GM19099 (cell line): ENCODE data around the gene FBXL2.

Source experiments
- POLR2A ChIP-seq: IDR thresholded peaks from 3 replicates; pipeline ENCODE4 v1.6.1; 2011; ENCODE audit warnings: low read depth; ENCODE audit not compliant: insufficient read length; ENCODE audit errors: extremely low read depth

Gene FBXL2

DNA sequence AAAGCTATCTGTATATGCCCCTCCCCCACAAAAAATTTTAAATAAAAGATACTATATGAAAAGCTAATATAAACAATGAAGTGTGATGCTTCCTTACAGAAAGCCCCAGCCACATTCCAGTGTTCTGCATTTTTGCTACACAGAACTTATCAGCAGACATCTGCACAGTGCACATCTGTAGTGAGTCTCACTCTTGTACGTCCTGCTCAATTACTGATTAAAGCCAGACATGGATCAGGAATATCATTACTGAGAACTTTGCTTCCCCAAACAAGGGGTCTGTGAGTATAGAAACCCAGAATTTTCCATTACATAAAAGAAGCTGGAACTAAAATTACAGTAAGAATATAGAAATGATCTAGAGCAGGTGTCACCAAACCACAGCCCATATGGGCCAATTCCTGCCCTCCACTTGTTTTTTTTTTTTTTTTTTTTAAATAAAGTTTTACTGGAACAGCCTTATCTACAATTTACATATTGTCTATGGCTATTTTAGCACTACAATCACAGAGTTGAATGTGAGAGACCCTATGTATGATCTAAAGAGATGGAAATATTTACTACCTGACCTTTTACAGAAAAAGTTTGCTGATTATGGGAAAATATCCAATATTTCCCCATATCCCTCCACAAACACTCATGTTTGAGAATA is 117.3 kb downstream of the FBXL2 start:
- TF ChIP-seq POLR2A: no peak

DNA sequence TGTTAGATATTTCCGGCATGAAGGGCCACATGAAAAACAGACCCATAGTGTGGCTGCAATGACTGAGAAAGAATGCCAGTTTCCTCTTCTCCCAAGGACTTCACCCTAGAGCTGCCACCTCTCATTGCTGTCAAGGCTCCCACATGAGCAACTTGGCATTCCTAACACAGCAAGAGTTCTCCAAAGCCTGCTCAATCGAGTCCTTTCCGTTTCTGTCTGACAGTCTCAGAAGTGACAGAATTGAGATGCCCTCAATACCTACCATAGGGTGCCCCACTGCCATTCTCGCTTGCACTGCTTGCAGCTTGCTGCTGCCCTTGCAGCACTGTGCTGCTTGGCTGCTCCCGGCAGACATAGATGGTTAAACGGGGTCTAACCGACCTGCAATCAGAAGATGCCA is 118.7 kb downstream of the FBXL2 start:
- no peak for TF ChIP-seq POLR2A

DNA sequence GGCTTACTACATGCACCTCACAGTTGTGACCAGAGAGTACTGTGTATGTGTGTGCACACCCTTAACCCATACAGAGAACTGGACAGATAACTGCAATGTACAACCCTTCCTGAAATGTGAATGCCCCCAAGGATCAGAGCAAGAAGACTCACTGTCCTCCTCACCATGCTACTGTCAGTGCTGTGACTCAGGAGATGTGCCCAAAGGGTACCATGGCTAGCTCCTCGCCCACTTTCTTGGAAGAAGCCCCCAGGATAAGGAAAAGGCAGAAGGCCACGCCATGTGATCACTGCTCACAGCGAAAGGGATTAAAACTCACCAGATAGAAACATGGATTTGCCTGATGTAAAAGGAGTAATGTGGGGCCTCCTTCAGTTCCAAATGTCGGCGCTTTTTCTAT is 121.2 kb downstream of the FBXL2 start:
- no peak for TF ChIP-seq POLR2A

DNA sequence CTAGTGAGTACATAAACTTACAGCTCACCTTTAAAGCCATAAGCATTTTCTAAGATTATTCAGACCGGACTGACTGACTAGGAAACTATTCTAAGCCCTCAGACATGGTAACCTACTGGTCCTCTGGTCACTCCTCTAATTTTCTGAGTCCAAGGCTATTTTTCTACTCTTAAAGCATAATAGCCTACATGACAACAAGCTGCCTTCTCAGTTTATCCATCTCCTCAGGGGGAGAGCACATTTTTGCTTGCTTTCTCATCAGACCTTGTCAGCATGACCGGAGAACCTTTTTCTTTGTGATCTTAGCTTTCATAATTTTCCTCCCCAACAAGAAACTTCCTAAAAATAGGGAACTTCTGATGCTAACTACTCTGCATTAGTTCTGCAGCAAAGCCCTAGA is 124.5 kb downstream of the FBXL2 start:
- no peak for TF ChIP-seq POLR2A

DNA sequence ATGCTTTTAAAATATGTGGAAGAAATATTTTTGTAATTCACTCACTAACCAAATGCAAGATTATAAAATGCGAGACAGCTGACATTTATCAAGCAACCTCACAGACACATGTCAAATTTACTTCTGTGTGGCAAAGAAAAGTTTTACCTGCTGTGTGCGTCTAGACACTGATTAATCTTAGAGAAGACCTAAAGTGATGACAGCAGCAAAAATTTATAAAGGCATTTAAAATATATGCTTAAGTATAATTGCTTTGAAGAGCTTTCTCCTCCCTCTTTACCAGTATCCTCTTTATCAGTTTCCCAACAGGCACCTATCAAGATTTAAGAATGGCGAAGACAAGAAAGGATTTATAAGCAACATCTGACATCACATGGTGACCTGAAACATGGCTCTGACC is 125.7 kb downstream of the FBXL2 start:
- TF ChIP-seq POLR2A: no peak

DNA sequence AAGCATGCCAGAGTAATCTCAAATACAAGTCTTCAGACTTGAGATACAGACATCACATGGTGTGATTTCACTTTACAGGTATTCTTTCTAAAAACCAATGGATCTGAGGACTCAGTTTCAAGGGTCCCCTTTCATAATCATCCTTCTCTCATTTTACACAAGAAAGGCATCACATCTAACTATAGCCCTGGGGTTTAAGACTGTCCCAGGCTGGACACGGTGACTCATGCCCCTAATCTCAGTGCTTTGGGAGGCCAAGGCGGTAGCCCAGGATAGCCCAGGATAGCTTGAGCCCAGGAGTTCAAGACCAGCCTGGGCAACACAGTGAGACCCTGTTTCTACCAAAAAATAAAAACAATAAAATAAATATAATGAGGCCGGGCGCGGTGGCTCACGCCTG is 126.5 kb downstream of the FBXL2 start:
- no peak for TF ChIP-seq POLR2A

DNA sequence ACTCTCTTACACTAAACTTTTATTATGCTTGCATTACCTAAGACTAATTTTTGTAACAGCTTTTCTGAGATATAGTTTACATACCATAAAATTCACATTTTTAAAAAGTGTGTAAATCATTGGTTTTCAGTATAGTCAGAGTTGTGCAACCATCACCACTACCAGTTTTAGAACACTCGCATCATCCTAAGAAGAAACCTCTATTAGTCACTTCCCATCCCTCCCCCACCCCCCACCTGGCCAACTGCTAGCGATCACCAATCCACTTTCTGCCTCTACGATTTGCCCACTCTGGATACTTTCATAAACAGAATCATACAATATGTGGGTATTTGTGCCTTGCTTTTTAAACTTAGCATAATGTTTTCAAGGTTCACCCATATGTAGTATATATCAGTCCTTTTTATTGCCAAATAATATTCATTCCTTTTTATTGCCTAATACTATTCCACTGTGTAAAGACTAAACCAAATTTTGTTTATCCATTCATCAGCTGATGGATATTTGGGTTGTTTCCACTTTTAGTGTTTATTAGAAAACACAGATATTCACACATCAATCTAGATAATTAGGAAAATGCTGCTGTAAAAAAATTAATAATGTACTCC is 139.9 kb downstream of the FBXL2 start:
- TF ChIP-seq POLR2A: no peak

DNA sequence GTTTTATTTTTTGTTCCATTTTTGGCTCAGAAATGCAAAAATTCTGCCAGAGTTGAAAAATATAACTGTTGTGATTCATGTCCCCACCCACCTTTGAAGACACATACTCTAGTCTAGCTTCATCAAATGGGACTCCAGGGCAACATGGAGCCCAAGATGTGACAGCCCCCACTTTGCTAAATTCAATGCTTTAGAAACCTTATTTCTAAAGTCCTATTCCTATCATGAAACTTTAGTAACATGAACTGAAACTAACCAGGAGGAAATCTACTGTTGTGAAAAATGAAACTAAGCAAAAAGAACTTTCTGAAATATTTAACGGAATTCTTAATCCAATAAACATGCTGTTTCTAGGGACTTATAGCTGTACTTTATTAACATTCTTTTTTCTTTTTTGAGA is 142.7 kb downstream of the FBXL2 start:
- TF ChIP-seq POLR2A: no peak

DNA sequence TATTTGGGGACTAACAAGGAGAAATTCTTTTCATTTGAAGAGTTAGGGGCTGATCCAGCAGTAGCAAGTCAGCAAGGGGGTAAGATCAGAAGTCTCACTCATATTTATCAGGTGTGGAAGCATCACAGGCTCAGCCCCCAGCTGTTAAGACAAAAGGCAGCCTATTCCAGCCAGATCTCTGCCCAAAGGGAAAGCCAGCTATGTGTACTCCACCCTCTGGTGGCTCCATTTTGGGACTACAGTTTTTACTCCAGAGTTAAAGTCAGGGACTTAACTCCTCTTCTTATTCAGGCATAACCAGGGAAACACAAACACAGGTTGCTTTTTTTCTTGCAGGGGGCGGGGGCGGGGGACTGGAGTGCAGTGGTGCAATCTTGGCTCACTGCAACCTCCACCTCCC is 143.7 kb downstream of the FBXL2 start:
- TF ChIP-seq POLR2A: no peak

DNA sequence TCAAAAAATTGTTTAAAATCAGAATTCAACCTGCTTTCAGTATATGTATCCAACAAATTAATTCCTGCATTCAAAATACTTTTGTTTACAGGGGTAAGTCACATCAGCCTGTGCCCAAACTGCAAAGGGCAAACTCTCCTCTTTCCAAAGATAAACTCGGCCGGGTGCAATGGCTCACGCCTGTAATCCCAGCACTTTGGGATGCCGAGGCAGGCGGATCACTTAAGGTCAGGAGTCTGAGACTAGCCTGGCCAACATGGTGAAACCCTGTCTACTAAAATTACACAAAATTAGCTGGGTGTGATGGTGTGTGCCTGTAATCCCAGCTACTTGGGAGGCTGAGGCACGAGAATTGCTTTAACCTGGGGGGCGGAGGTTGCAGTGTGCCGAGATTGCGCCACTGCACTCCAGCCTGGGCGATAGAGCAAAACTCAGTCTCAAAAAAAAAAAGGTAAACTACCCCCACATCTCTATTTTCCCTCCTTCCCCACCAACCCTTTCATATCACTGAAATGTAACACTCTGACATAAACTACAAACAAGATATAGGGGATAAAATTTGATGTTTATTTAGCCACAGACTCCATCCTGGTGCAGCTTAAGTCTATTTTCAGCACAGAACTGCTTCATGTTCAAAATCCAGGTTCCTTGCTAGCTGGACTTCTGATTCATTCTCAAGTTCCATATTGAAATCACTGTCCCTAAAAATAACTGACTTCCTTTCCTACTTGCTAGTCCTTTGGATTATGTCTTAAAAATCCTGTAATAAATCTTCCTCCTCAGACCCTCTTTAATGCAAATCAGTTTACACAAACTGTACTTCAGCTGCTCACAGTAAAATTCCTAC is 147.6 kb downstream of the FBXL2 start:
- TF ChIP-seq POLR2A: no peak

DNA sequence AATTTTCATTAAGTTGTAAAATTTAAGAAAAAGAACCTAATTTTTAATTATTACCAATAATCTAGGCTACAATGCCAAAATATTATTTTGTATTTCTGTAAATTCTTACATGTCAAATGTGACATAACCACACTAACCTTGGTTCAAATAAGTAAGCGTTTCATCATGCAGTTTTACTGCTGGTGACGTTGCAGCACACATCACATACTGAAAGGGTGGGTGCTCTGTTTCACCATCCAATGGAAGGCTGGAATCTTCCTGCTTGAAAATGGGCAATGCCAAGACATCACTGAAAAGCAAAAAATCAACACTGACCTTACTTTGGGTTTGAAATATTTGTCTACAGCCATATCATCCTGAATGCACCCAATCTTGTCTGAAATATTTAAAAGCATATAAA is 148.2 kb downstream of the FBXL2 start:
- TF ChIP-seq POLR2A: no peak

DNA sequence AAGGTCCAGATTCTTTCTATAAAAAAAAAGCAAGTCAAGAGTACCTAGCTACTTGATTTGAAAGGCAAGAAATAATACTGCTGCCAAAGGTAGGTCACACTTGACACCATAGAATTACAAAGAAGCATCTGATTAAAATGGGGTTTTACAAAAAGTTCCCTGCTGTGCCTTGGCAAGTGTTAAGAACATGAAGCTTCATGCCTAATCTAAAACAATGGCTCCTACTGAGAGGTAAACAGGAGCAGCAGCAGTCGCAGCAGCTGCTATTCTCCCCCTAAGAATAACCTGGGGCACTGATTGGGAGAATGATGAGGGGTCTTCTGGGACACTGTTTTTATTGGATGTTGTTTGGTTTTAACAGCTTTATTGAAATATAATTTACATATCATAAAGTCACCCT is 148.8 kb downstream of the FBXL2 start:
- no peak for TF ChIP-seq POLR2A

DNA sequence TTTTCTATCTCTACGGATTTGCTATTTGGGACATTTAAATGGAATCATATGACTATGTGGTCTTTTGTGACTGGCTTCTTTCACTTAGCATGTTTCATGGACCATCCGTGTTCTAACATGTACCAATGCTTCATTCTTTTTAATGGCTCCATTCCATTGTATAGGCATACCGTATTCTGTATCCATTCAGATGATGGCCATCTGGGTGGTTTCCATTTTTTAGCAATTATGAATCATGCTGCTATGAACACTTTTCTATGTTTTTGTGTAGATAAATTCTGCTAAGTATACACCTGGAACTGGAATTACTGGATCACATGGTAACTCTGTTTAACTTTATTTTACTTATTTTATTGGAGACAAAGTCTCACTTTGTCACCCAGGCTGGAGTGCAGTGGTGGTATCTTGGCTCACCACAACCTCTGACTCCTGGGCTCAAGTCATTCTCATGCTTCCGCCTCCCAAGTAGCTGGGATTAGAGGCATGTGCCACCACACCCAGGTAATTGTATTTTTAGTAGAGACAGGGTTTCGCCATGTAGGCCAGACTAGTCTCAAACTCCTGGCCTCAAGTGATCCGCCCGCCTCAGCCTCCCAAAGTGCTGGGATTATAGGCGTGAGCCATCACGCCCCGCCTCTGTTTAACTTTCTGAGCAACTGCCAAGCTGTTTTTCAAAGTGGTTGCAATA is 149.5 kb downstream of the FBXL2 start:
- no peak for TF ChIP-seq POLR2A

DNA sequence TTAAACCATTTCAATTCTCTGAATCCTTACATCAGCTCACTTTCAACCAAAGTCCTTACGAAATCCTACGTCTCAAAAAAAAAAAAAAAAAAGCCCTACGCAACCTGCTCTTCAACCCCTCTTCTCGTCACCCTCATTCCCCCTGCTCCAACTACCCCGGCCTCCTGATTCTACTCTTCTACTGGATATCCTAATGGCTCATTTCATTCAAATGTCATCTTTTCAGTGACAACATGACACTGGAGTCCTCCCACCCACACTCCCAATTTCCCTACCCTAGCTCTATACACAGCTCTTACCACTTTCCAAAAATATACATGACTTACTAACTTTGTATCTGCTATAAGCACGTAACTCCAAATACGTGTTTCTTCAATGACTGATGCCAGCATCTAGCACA is 151.5 kb downstream of the FBXL2 start:
- TF ChIP-seq POLR2A: no peak

DNA sequence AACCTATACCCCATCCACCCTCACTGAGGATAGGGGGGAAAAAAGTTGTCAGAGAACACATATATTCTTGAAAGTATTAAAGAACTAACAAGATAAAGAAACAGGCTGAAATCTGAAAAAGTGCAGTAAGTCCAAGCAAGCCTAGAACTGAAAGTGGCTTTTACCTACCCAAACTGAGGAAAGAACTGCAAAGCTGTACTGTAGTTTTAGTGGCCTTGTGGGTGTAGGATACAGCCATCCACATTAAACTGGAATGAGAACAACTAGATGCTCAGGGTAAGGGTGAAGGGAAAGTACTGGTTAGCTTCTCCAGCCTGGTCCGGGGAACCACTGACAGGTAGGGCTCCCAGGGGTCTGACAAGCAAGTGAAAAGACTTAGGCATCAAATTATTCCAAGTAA is 152.8 kb downstream of the FBXL2 start:
- TF ChIP-seq POLR2A: no peak
